Karpas-422 (cell line): Measurements from ENCODE around the gene TWIST2. TPM values are rescaled to one million over a fixed set of nuclear protein-coding genes. Genes with fewer than 3 reads are reported as not detected.

Experiments used
- DNase-seq: peaks from one replicate; pipeline ENCODE4 v3.0.0-alpha.2; 2015
- H2AFZ ChIP-seq: fragments of 200-600 bp; sonication (generic); 2 replicates; pipeline ENCODE4 v1.6.1; 2014; ENCODE audit warnings: antibody characterized with exemption, low read length, mixed read lengths
- H3K27ac ChIP-seq: fragments of 200-600 bp; sonication (generic); 2 replicates; pipeline ENCODE4 v1.5.1; 2014; ENCODE audit warnings: mild to moderate bottlenecking, low read length, moderate library complexity
- H3K27me3 ChIP-seq: fragments of 200-600 bp; sonication (generic); 2 replicates; pipeline ENCODE4 v1.6.1; 2014; ENCODE audit warnings: low read length, mixed read lengths
- H3K36me3 ChIP-seq: fragments of 200-600 bp; sonication (generic); 2 replicates; pipeline ENCODE4 v1.6.1; 2014; ENCODE audit warnings: low read length, mixed read lengths; ENCODE audit not compliant: insufficient read depth
- H3K4me1 ChIP-seq: fragments of 200-600 bp; sonication (generic); 2 replicates; pipeline ENCODE4 v1.6.1; 2014; ENCODE audit warnings: mild to moderate bottlenecking, low read length, mixed read lengths
- H3K4me2 ChIP-seq: fragments of 200-600 bp; sonication (generic); 2 replicates; pipeline ENCODE4 v1.6.1; 2014; ENCODE audit warnings: low read length, low read depth, mild to moderate bottlenecking; ENCODE audit not compliant: poor library complexity, severe bottlenecking
- H3K4me3 ChIP-seq: fragments of 200-600 bp; sonication (generic); 2 replicates; pipeline ENCODE4 v1.5.1; 2014; ENCODE audit warnings: mild to moderate bottlenecking, antibody characterized with exemption, low read length, mixed read lengths
- H3K79me2 ChIP-seq: fragments of 200-600 bp; sonication (generic); 2 replicates; pipeline ENCODE4 v1.6.1; 2014; ENCODE audit warnings: mild to moderate bottlenecking, low read length, mixed read lengths
- H3K9ac ChIP-seq: fragments of 200-600 bp; sonication (generic); 2 replicates; pipeline ENCODE4 v1.6.0; 2014; ENCODE audit warnings: low read length
- H3K9me2 ChIP-seq: fragments of 200-600 bp; sonication (generic), shearing (Covaris generic); replicated peaks from 2 replicates; pipeline ENCODE4 v1.6.0; 2014; ENCODE audit warnings: mild to moderate bottlenecking, low read length, moderate library complexity; ENCODE audit not compliant: insufficient read depth
- H3K9me3 ChIP-seq: fragments of 300-700, 200-600 bp; sonication (generic); 2 replicates; pipeline ENCODE4 v1.6.1; 2014; ENCODE audit warnings: low read length, mixed read lengths
- H4K20me1 ChIP-seq: fragments of 200-600 bp; sonication (generic); 2 replicates; pipeline ENCODE4 v1.6.1; 2014; ENCODE audit warnings: mild to moderate bottlenecking, antibody characterized with exemption, low read length, low read depth; ENCODE audit not compliant: insufficient read depth
- total RNA-seq: library from RNA; depleted of rRNA; stranded (reverse); fragments of >200 nt; shearing (Covaris generic); gene quantifications from 2 replicates; pipeline ENCODE4 v1.2.3, GENCODE V29; 2014; ENCODE audit warnings: low replicate concordance

The TWIST2 gene
- total RNA-seq, 1 experiment from 2014 or later = 0.67 TPM

GRCh38 chr2:238851026-238851425, 3.1 kb downstream of the TWIST2 start:
- no peaks in the 10 kb centered on the region for H4K20me1 ChIP-seq
- H3K27ac ChIP-seq = no peak overlapping the region
- no peaks in the 10 kb centered on the region for H3K79me2 ChIP-seq
- H3K4me3 ChIP-seq = no peak overlapping the region
- no peak overlapping the region for H3K4me2 ChIP-seq
- no peak overlapping the region for H2AFZ ChIP-seq
- H3K4me1 ChIP-seq = no peaks in the 10 kb centered on the region
- no peak overlapping the region for H3K9ac ChIP-seq
- H3K9me2 ChIP-seq = no peaks in the 10 kb centered on the region
- no peaks in the 10 kb centered on the region for H3K9me3 ChIP-seq
- H3K36me3 ChIP-seq = no peaks in the 10 kb centered on the region
- H3K27me3 ChIP-seq = no peaks in the 10 kb centered on the region
- no peak for DNase-seq

GRCh38 chr2:238851761-238852160, 3.9 kb downstream of the TWIST2 start:
- H4K20me1 ChIP-seq = no peaks in the 10 kb centered on the region
- no peak overlapping the region for H3K27ac ChIP-seq
- H3K36me3 ChIP-seq = no peaks in the 10 kb centered on the region
- H3K4me3 ChIP-seq = no peak overlapping the region
- no peaks in the 10 kb centered on the region for H3K79me2 ChIP-seq
- H3K9ac ChIP-seq = no peak overlapping the region
- H3K4me1 ChIP-seq = no peaks in the 10 kb centered on the region
- no peaks in the 10 kb centered on the region for H3K9me2 ChIP-seq
- H2AFZ ChIP-seq = no peak overlapping the region
- no peak overlapping the region for H3K4me2 ChIP-seq
- H3K9me3 ChIP-seq = no peaks in the 10 kb centered on the region
- H3K27me3 ChIP-seq = no peaks in the 10 kb centered on the region
- no peak for DNase-seq

GRCh38 chr2:238852206-238852869, 4.5 kb downstream of the TWIST2 start:
- Histone ChIP-seq H2AFZ (no peak overlapping the region), H3K27me3 (no peaks in the 10 kb centered on the region), H3K79me2 (no peaks in the 10 kb centered on the region), H3K9me3 (no peaks in the 10 kb centered on the region), H3K4me1 (no peaks in the 10 kb centered on the region), H3K9ac (no peak overlapping the region), H4K20me1 (no peaks in the 10 kb centered on the region), H3K27ac (no peak overlapping the region), H3K4me2 (no peak overlapping the region), H3K9me2 (no peaks in the 10 kb centered on the region), H3K4me3 (no peak overlapping the region), H3K36me3 (no peaks in the 10 kb centered on the region)
- DNase-seq = no peak

GRCh38 chr2:238853218-238853617, 5.3 kb downstream of the TWIST2 start:
- Histone ChIP-seq H3K27ac (no peak overlapping the region), H3K79me2 (no peaks in the 10 kb centered on the region), H3K36me3 (no peaks in the 10 kb centered on the region), H3K9me3 (no peaks in the 10 kb centered on the region), H3K4me3 (no peak overlapping the region), H3K4me1 (peaks cover 4% of the 10 kb centered on the region), H4K20me1 (no peaks in the 10 kb centered on the region), H3K4me2 (no peak overlapping the region), H2AFZ (no peak overlapping the region), H3K27me3 (no peaks in the 10 kb centered on the region), H3K9ac (no peak overlapping the region), H3K9me2 (no peaks in the 10 kb centered on the region)
- DNase-seq = no peak

GRCh38 chr2:238853721-238854120, 5.8 kb downstream of the TWIST2 start:
- H3K9me2 ChIP-seq = no peaks in the 10 kb centered on the region
- H3K4me2 ChIP-seq = no peak overlapping the region
- H3K27ac ChIP-seq = no peak overlapping the region
- DNase-seq = no peak
- no peaks in the 10 kb centered on the region for H3K27me3 ChIP-seq
- H3K9me3 ChIP-seq = no peaks in the 10 kb centered on the region
- H3K79me2 ChIP-seq = no peaks in the 10 kb centered on the region
- H3K4me1 ChIP-seq = peaks cover 7% of the 10 kb centered on the region
- H2AFZ ChIP-seq = no peak overlapping the region
- H4K20me1 ChIP-seq = no peaks in the 10 kb centered on the region
- no peak overlapping the region for H3K4me3 ChIP-seq
- no peak overlapping the region for H3K9ac ChIP-seq
- no peaks in the 10 kb centered on the region for H3K36me3 ChIP-seq

GRCh38 chr2:238854246-238854645, 6.4 kb downstream of the TWIST2 start:
- no peaks in the 10 kb centered on the region for H3K9me3 ChIP-seq
- H3K9ac ChIP-seq = no peak overlapping the region
- no peak for DNase-seq
- H3K36me3 ChIP-seq = no peaks in the 10 kb centered on the region
- H3K79me2 ChIP-seq = no peaks in the 10 kb centered on the region
- H3K27ac ChIP-seq = no peak overlapping the region
- no peaks in the 10 kb centered on the region for H4K20me1 ChIP-seq
- no peak overlapping the region for H3K4me3 ChIP-seq
- no peak overlapping the region for H2AFZ ChIP-seq
- peaks cover 7% of the 10 kb centered on the region for H3K4me1 ChIP-seq
- H3K27me3 ChIP-seq = no peaks in the 10 kb centered on the region
- H3K4me2 ChIP-seq = no peak overlapping the region
- H3K9me2 ChIP-seq = no peaks in the 10 kb centered on the region

GRCh38 chr2:238854699-238855229, 6.9 kb downstream of the TWIST2 start:
- DNase-seq = no peak
- H3K79me2 ChIP-seq = no peaks in the 10 kb centered on the region
- no peak overlapping the region for H3K9ac ChIP-seq
- H3K27ac ChIP-seq = no peak overlapping the region
- H3K4me1 ChIP-seq = peaks cover 7% of the 10 kb centered on the region
- no peaks in the 10 kb centered on the region for H3K27me3 ChIP-seq
- H3K4me3 ChIP-seq = no peak overlapping the region
- H3K9me3 ChIP-seq = no peaks in the 10 kb centered on the region
- H3K4me2 ChIP-seq = no peak overlapping the region
- no peak overlapping the region for H2AFZ ChIP-seq
- no peaks in the 10 kb centered on the region for H3K9me2 ChIP-seq
- H4K20me1 ChIP-seq = no peaks in the 10 kb centered on the region
- H3K36me3 ChIP-seq = no peaks in the 10 kb centered on the region

GRCh38 chr2:238855299-238855698, 7.4 kb downstream of the TWIST2 start:
- no peaks in the 10 kb centered on the region for H3K79me2 ChIP-seq
- DNase-seq = no peak
- no peaks in the 10 kb centered on the region for H3K36me3 ChIP-seq
- H3K27me3 ChIP-seq = no peaks in the 10 kb centered on the region
- H2AFZ ChIP-seq = no peak overlapping the region
- H3K9me3 ChIP-seq = no peaks in the 10 kb centered on the region
- H4K20me1 ChIP-seq = no peaks in the 10 kb centered on the region
- H3K9me2 ChIP-seq = no peaks in the 10 kb centered on the region
- peaks cover 7% of the 10 kb centered on the region for H3K4me1 ChIP-seq
- no peak overlapping the region for H3K4me3 ChIP-seq
- H3K27ac ChIP-seq = no peak overlapping the region
- no peak overlapping the region for H3K9ac ChIP-seq
- no peak overlapping the region for H3K4me2 ChIP-seq
